IgD-negative memory B cell (primary cell): ENCODE results near the gene FAM228B. TPM values are rescaled to one million over a fixed set of nuclear protein-coding genes. Genes with fewer than 3 reads are reported as not detected.
"Not testable (repeated sequence)": the region's sequence is repeated elsewhere in the genome, so short reads cannot be mapped to it uniquely, and the experiment has no call there.

Source experiments
- H3K27ac Mint-ChIP-seq, 3 donors: one replicate each; pipeline ENCODE4 v1.8.0; 2020 to 2022; ENCODE audit warnings: mild to moderate bottlenecking in 3 of 3, mixed read lengths in 3 of 3, moderate library complexity in 1 of 3
- H3K27me3 Mint-ChIP-seq: one replicate; pipeline ENCODE4 v1.8.0; 2021; ENCODE audit warnings: mixed read lengths
- H3K36me3 Mint-ChIP-seq: one replicate; pipeline ENCODE4 v1.8.0; 2020; ENCODE audit warnings: mild to moderate bottlenecking, mixed read lengths
- H3K4me1 Mint-ChIP-seq, 3 donors: one replicate each; pipeline ENCODE4 v1.8.0; 2020 to 2022; ENCODE audit warnings: mixed read lengths in 3 of 3, mild to moderate bottlenecking in 1 of 3
- H3K4me3 Mint-ChIP-seq, 4 donors: one replicate each; pipeline ENCODE4 v1.8.0; 2020 to 2022; ENCODE audit warnings: mild to moderate bottlenecking in 4 of 4, mixed read lengths in 4 of 4, moderate library complexity in 3 of 4
- H3K9me3 Mint-ChIP-seq, 3 donors: one replicate each; pipeline ENCODE4 v1.8.0; 2020 to 2021; ENCODE audit warnings: mixed read lengths in 3 of 3, mild to moderate bottlenecking in 1 of 3
- polyA plus RNA-seq: library from polyadenylated mRNA; unstranded; fragments of 300-500 nt; fragmentation: Illumina TruSeq; gene quantifications from one replicate; pipeline ENCODE4 v1.2.3, GENCODE V29; 2021

Gene FAM228B
- polyA plus RNA-seq, 1 donor from 2014 or later = 12.1 TPM

DNA sequence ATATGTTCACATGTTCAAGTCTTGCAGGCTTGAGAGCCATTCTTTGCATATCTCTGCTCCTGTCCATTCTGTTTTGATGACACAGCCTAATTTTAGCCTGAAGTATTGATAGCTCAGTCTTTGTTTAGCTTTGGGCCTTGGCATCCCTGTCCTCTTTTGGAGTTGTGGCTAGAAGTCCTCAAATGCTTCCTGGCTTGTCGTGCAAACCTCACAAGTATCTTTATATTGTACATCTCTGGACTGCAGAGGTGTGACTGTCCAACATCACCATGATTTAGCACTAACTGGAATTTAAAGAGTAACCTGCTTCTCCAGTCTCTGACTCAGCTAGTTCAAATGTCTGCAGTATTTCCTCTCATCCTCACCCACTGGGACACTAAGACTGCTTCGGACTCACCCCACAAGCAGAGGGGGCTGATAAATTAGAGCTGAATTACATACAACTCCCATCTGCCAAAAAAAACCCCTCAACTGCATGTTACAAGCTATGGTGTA lies 11.8 kb upstream of the FAM228B start:
- H3K27ac Mint-ChIP-seq = no peak overlapping the region
- H3K36me3 Mint-ChIP-seq = no peaks in the 10 kb centered on the region
- H3K4me3 Mint-ChIP-seq = no peak overlapping the region
- no peaks in the 10 kb centered on the region for H3K27me3 Mint-ChIP-seq
- H3K9me3 Mint-ChIP-seq = peaks cover 4 to 18% (median 4%) of the 10 kb centered on the region in 3 donors
- H3K4me1 Mint-ChIP-seq = no peaks in the 10 kb centered on the region

DNA sequence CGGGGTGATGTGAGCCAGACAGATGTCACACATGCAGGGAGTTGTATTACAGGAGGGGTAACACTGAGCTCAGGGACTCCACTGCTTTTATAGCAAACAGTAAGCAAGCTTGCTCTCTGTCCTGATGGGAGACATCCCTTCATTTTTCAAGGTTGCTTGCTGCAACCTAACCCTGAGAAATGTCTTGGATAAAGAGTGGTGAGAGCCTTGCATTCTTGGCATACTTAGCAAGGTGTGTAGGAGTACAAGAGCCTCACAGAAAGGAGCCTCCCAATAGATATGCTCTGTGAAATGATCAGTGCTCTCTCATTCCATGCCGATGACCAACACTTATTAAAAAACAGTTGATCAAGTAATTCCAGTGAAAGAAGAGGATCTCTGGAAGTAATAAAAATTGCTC lies 8.2 kb upstream of the FAM228B start:
- Mint-ChIP-seq H3K27ac (no peak overlapping the region), H3K36me3 (no peaks in the 10 kb centered on the region), H3K4me1 (no peaks in the 10 kb centered on the region), H3K27me3 (no peaks in the 10 kb centered on the region), H3K9me3 (no peaks in the 10 kb centered on the region), H3K4me3 (no peak overlapping the region)

- H3K4me1 Mint-ChIP-seq = peaks cover 5 to 7% (median 5%) of the 10 kb centered on the region in 3 donors
- no peaks in the 10 kb centered on the region for H3K36me3 Mint-ChIP-seq
- H3K27ac Mint-ChIP-seq = peak overlapping the region in 1 of 3 donors; percentile 50
- no peaks in the 10 kb centered on the region for H3K27me3 Mint-ChIP-seq
- H3K4me3 Mint-ChIP-seq = no peak overlapping the region
- no peaks in the 10 kb centered on the region for H3K9me3 Mint-ChIP-seq
Measured at GRCh38 chr2:24117902-24118301, 5.4 kb upstream of the FAM228B start.

GRCh38 chr2:24121066-24121465 lies 2.2 kb upstream of the FAM228B start:
- no peaks in the 10 kb centered on the region for H3K9me3 Mint-ChIP-seq
- no peaks in the 10 kb centered on the region for H3K27me3 Mint-ChIP-seq
- H3K36me3 Mint-ChIP-seq = no peaks in the 10 kb centered on the region
- peaks cover 12 to 21% (median 15%) of the 10 kb centered on the region in 3 donors for H3K4me1 Mint-ChIP-seq
- peak overlapping the region in 1 of 4 donors; percentile 77 for H3K4me3 Mint-ChIP-seq
- peak overlapping the region in 1 of 3 donors; percentile 47 for H3K27ac Mint-ChIP-seq

- H3K4me1 Mint-ChIP-seq = peaks cover 12 to 22% (median 15%) of the 10 kb centered on the region in 3 donors
- no peaks in the 10 kb centered on the region for H3K27me3 Mint-ChIP-seq
- no peaks in the 10 kb centered on the region for H3K36me3 Mint-ChIP-seq
- H3K4me3 Mint-ChIP-seq = peak overlapping the region in 2 of 4 donors; percentile 12 to 77
- no peaks in the 10 kb centered on the region for H3K9me3 Mint-ChIP-seq
- H3K27ac Mint-ChIP-seq = peak overlapping the region in 1 of 3 donors; percentile 47
Measured at GRCh38 chr2:24121469-24121868, 1.8 kb upstream of the FAM228B start.

DNA sequence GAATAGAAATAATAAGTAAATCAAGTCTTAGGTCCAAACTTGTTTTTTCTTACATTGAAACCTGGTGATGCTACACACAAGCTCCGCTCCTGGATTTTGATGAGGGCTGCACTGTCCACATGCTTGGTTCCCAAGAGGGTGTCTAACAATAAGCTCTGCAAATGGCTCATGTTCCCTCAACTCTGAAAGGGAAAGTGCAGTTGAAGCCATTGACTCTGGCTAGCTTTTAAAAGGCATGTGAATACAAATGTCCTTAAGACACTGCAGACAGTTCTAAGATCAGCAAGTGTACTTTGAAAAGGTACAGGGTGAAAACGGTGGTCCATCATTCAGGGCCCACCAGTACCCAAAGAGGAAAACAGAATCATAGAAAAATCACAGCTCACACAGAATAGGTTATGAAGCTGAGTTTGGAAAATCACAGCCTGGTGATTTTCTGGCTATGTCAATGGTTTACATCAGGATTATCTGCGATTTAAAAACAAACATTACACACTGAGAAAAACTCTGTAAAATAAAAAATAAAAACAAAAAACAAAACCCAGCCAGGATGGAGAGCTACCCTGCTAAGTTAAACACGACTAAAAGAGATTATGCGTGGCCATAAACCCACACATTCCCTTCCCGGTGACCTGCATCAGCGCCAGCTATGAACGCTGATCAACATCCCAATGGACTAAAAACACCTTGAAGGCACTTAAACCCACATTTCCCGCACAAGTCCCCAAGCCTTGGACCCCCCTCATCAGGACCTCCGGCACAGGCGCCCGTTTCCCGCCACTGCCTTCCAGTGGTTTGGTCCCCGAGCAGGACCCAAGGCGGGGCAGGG lies 689 bp upstream of the FAM228B start:
- Mint-ChIP-seq H3K27ac (peak overlapping the region; percentile 82 to 91 (median 89)), H3K36me3 (no peaks in the 10 kb centered on the region), H3K9me3 (no peaks in the 10 kb centered on the region), H3K4me1 (peaks cover 12 to 22% (median 15%) of the 10 kb centered on the region in 3 donors), H3K4me3 (peak overlapping the region; percentile 82 to 96 (median 92)), H3K27me3 (no peaks in the 10 kb centered on the region)

DNA sequence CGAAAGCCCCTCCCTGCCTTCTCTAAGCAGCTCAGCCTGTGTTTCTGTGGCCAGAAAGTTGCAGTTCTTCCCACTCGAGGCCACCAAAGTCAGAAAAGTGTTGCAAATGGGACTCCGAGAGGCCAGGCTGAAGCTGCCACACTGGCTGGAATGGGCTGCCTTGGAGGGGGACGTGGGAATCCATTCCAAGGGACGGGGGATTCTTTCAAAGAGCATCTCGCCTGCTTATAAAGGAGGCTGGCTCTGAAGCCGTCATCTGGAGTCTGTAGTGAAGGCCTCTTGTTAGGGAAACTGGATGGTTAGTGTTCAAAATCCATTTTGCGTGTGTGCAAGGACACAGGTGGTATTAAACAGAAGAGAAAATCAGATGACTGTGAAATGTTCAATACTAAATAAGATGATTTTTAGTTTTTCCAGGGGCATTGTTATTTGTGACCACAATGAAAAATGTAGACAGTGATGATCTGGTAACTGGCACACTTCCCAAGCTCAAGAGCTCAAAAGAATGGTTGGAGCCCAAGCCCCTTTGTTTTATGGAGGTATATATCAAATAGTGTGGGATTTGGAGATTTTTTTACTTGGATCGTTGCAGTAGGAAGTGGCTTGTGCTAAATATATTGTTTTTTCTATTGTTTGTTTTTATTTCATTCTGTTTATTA lies 782 bp downstream of the FAM228B start:
- Mint-ChIP-seq H3K36me3 (no peaks in the 10 kb centered on the region), H3K27me3 (no peaks in the 10 kb centered on the region), H3K4me3 (peak overlapping the region; percentile 82 to 95 (median 94)), H3K4me1 (peaks cover 15 to 27% (median 16%) of the 10 kb centered on the region in 3 donors), H3K27ac (peak overlapping the region; percentile 77 to 98 (median 95)), H3K9me3 (no peaks in the 10 kb centered on the region)

DNA sequence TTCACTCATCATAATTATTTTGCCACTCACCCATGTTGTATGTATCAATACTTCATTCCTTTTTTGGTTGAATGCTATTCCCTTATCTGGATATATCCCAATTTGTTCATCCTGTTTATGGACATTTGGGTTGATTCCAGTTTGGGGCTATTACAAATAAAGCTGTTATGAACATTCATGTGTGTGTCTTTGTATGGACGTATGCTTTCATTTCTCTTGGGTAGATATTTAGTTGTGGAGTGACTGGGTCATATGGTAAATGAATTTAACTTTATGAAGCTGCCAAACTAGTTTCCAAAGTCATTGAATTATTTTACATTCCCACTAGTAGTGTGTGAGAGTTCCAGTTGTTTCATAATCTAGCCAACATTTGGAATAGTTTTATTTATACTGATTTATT lies 2.7 kb downstream of the FAM228B start:
- Mint-ChIP-seq H3K9me3 (no peaks in the 10 kb centered on the region), H3K4me3 (peak overlapping the region in 1 of 4 donors; percentile 83), H3K4me1 (peaks cover 15 to 27% (median 16%) of the 10 kb centered on the region in 3 donors), H3K27ac (no peak overlapping the region), H3K27me3 (no peaks in the 10 kb centered on the region), H3K36me3 (no peaks in the 10 kb centered on the region)

DNA sequence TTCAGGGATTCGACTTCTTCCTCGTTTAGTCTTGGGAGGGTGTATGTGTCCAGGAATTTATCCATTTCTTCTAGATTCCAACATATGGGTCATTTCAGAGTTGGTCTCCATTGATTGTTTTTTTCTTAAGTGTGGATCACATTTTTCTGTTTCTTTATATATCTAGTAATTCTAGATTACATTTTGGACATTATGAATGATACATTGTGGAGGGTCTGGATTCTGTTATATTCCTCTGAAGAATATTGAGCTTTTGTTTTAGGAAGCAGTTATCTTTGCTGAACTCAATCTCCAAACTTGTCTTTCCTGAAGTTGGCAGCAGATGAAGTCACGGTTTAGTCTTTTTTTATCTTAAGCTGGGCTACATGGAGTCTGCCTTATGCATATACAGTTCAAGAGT lies 9.3 kb downstream of the FAM228B start:
- Mint-ChIP-seq H3K4me1 (peaks cover 0 to 5% (median 4%) of the 10 kb centered on the region in 3 donors), H3K9me3 (peaks cover 0 to 7% (median 0%) of the 10 kb centered on the region in 3 donors), H3K4me3 (peak overlapping the region in 1 of 4 donors; percentile 63), H3K27ac (peak overlapping the region in 1 of 3 donors; percentile 19), H3K36me3 (peaks cover 10% of the 10 kb centered on the region), H3K27me3 (no peaks in the 10 kb centered on the region)

- H3K9me3 Mint-ChIP-seq, H3K27ac Mint-ChIP-seq, H3K27me3 Mint-ChIP-seq, H3K4me1 Mint-ChIP-seq, H3K36me3 Mint-ChIP-seq, H3K4me3 Mint-ChIP-seq: not testable (repeated sequence)
Measured at GRCh38 chr2:24140305-24140704, 17.0 kb downstream of the FAM228B start.

- Mint-ChIP-seq H3K4me3 (no peak overlapping the region), H3K36me3 (peaks cover 34% of the 10 kb centered on the region), H3K27me3 (no peaks in the 10 kb centered on the region), H3K9me3 (peaks cover 11 to 21% (median 13%) of the 10 kb centered on the region in 3 donors), H3K4me1 (no peaks in the 10 kb centered on the region), H3K27ac (no peak overlapping the region)
Measured at GRCh38 chr2:24147364-24147763, 24.1 kb downstream of the FAM228B start.

GRCh38 chr2:24152413-24153197 lies 29.3 kb downstream of the FAM228B start:
- Mint-ChIP-seq H3K9me3 (peaks cover 3 to 10% (median 8%) of the 10 kb centered on the region in 3 donors), H3K27me3 (no peaks in the 10 kb centered on the region), H3K36me3 (peaks cover 34% of the 10 kb centered on the region), H3K4me1 (no peaks in the 10 kb centered on the region), H3K27ac (no peak overlapping the region), H3K4me3 (no peak overlapping the region)

DNA sequence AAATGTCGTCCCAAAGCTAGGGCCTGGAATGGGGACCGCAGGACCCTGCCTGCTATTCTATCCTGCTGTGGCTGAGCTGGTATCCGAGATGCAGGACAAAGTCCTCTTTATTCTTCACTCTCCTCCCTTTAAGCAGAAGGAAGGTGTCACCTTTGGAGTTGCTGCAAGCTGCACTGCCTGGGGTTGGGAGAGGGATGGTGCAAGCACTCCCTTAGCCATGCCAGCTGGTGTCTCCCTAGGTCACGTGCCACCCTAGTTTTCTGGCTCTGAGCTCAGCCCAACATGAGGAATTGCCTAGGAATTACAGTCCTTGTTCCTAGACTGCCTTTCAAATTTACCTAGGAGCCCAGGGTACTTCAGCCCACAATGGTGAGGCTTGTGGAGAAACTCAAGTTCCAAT lies 30.2 kb downstream of the FAM228B start:
- Mint-ChIP-seq H3K27ac (no peak overlapping the region), H3K9me3 (peaks cover 3 to 6% (median 5%) of the 10 kb centered on the region in 3 donors), H3K4me1 (no peaks in the 10 kb centered on the region), H3K4me3 (no peak overlapping the region), H3K27me3 (no peaks in the 10 kb centered on the region), H3K36me3 (peaks cover 30% of the 10 kb centered on the region)

DNA sequence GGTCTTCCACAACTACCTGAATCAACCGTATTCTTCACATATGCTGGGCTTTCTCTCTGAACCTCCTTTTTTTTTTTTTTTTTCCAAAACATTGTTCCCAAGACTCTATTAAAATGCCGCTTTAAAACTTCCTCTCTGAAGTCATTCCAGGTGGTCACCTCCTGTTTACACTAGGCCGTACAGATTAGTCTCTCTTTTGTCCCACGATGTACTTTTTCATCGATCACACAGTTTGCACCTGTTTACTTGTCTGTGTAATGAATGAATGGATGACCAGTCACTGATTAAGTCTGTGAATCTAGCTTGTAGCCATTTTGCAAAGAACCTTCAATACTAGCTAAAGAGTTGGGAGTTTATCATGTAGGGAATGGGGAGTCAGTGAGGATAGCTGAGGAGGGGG lies 34.9 kb downstream of the FAM228B start:
- peaks cover 19% of the 10 kb centered on the region for H3K36me3 Mint-ChIP-seq
- no peak overlapping the region for H3K4me3 Mint-ChIP-seq
- H3K27ac Mint-ChIP-seq = no peak overlapping the region
- H3K9me3 Mint-ChIP-seq = peaks cover 0 to 4% (median 2%) of the 10 kb centered on the region in 3 donors
- no peaks in the 10 kb centered on the region for H3K27me3 Mint-ChIP-seq
- no peaks in the 10 kb centered on the region for H3K4me1 Mint-ChIP-seq

- peaks cover 0 to 4% (median 2%) of the 10 kb centered on the region in 3 donors for H3K9me3 Mint-ChIP-seq
- H3K4me3 Mint-ChIP-seq = no peak overlapping the region
- peaks cover 16% of the 10 kb centered on the region for H3K36me3 Mint-ChIP-seq
- no peak overlapping the region for H3K27ac Mint-ChIP-seq
- H3K27me3 Mint-ChIP-seq = no peaks in the 10 kb centered on the region
- H3K4me1 Mint-ChIP-seq = peaks cover 3 to 8% (median 3%) of the 10 kb centered on the region in 3 donors
Measured at GRCh38 chr2:24159708-24160107, 36.4 kb downstream of the FAM228B start.
